Stimulated activated memory B cell treated with anti-CD40 and anti-IgM and Interleukin-4, amounts not matched to agents 10 μg/mL and 1 μg/mL and 100 μg/mL, for 72 hours (primary cell): ENCODE measurements around the gene SPSB4.
A peak's percentile ranks its signal among the peaks of the same experiment; 100 is the strongest.

Experiments
- ATAC-seq: fragments of 150-1000 bp; cut with Tn5 transposase; 2 replicates; pipeline ENCODE4 v1.10.0; 2021
- H3K27ac Mint-ChIP-seq: one replicate; pipeline ENCODE4 v1.8.0; 2022; ENCODE audit warnings: mild to moderate bottlenecking, mixed read lengths
- H3K27me3 Mint-ChIP-seq: one replicate; pipeline ENCODE4 v1.8.0; 2022; ENCODE audit warnings: mixed read lengths
- H3K36me3 Mint-ChIP-seq: one replicate; pipeline ENCODE4 v1.8.0; 2022; ENCODE audit warnings: mixed read lengths
- H3K4me1 Mint-ChIP-seq: one replicate; pipeline ENCODE4 v1.8.0; 2022; ENCODE audit warnings: mixed read lengths
- H3K4me3 Mint-ChIP-seq: one replicate; pipeline ENCODE4 v1.8.0; 2022; ENCODE audit warnings: mild to moderate bottlenecking, moderate library complexity, mixed read lengths
- H3K9me3 Mint-ChIP-seq: one replicate; pipeline ENCODE4 v1.8.0; 2022; ENCODE audit warnings: mixed read lengths

Gene SPSB4

GRCh38 chr3:141064255-141064926 is 13.2 kb downstream of the SPSB4 start:
- H3K27ac Mint-ChIP-seq: no peak overlapping the region
- H3K27me3 Mint-ChIP-seq: peaks cover 8% of the 10 kb centered on the region
- no peak for ATAC-seq
- no peaks in the 10 kb centered on the region for H3K4me1 Mint-ChIP-seq
- no peaks in the 10 kb centered on the region for H3K36me3 Mint-ChIP-seq
- no peaks in the 10 kb centered on the region for H3K9me3 Mint-ChIP-seq
- H3K4me3 Mint-ChIP-seq: no peak overlapping the region

GRCh38 chr3:141065258-141065657 is 14.1 kb downstream of the SPSB4 start:
- no peaks in the 10 kb centered on the region for H3K36me3 Mint-ChIP-seq
- ATAC-seq: no peak
- H3K4me1 Mint-ChIP-seq: no peaks in the 10 kb centered on the region
- H3K27me3 Mint-ChIP-seq: peaks cover 8% of the 10 kb centered on the region
- H3K27ac Mint-ChIP-seq: no peak overlapping the region
- H3K9me3 Mint-ChIP-seq: no peaks in the 10 kb centered on the region
- H3K4me3 Mint-ChIP-seq: no peak overlapping the region

- no peak overlapping the region for H3K27ac Mint-ChIP-seq
- H3K27me3 Mint-ChIP-seq: peaks cover 8% of the 10 kb centered on the region
- ATAC-seq: peak; percentile 20
- H3K4me1 Mint-ChIP-seq: no peaks in the 10 kb centered on the region
- no peaks in the 10 kb centered on the region for H3K36me3 Mint-ChIP-seq
- H3K9me3 Mint-ChIP-seq: no peaks in the 10 kb centered on the region
- no peak overlapping the region for H3K4me3 Mint-ChIP-seq
Measured at GRCh38 chr3:141065841-141066805, 15.0 kb downstream of the SPSB4 start.

GRCh38 chr3:141067206-141067974 is 16.2 kb downstream of the SPSB4 start:
- no peak overlapping the region for H3K27ac Mint-ChIP-seq
- no peak for ATAC-seq
- H3K4me3 Mint-ChIP-seq: no peak overlapping the region
- no peaks in the 10 kb centered on the region for H3K9me3 Mint-ChIP-seq
- peaks cover 8% of the 10 kb centered on the region for H3K27me3 Mint-ChIP-seq
- H3K4me1 Mint-ChIP-seq: no peaks in the 10 kb centered on the region
- no peaks in the 10 kb centered on the region for H3K36me3 Mint-ChIP-seq

- no peaks in the 10 kb centered on the region for H3K27me3 Mint-ChIP-seq
- no peaks in the 10 kb centered on the region for H3K4me1 Mint-ChIP-seq
- H3K36me3 Mint-ChIP-seq: no peaks in the 10 kb centered on the region
- no peaks in the 10 kb centered on the region for H3K9me3 Mint-ChIP-seq
- no peak for ATAC-seq
- no peak overlapping the region for H3K4me3 Mint-ChIP-seq
- H3K27ac Mint-ChIP-seq: no peak overlapping the region
Measured at GRCh38 chr3:141070229-141070628, 19.1 kb downstream of the SPSB4 start.

- no peak overlapping the region for H3K27ac Mint-ChIP-seq
- no peaks in the 10 kb centered on the region for H3K27me3 Mint-ChIP-seq
- H3K4me3 Mint-ChIP-seq: no peak overlapping the region
- no peak for ATAC-seq
- no peaks in the 10 kb centered on the region for H3K36me3 Mint-ChIP-seq
- H3K4me1 Mint-ChIP-seq: no peaks in the 10 kb centered on the region
- H3K9me3 Mint-ChIP-seq: no peaks in the 10 kb centered on the region
Measured at GRCh38 chr3:141070727-141071357, 19.7 kb downstream of the SPSB4 start.

- Mint-ChIP-seq H3K4me3 (no peak overlapping the region), H3K4me1 (peaks cover 4% of the 10 kb centered on the region), H3K27me3 (no peaks in the 10 kb centered on the region), H3K36me3 (no peaks in the 10 kb centered on the region), H3K27ac (no peak overlapping the region), H3K9me3 (no peaks in the 10 kb centered on the region)
- ATAC-seq: no peak
Measured at GRCh38 chr3:141071681-141072260, 20.6 kb downstream of the SPSB4 start.

GRCh38 chr3:141072950-141073349 is 21.8 kb downstream of the SPSB4 start:
- no peak for ATAC-seq
- Mint-ChIP-seq H3K4me1 (peaks cover 13% of the 10 kb centered on the region), H3K27ac (no peak overlapping the region), H3K9me3 (no peaks in the 10 kb centered on the region), H3K4me3 (no peak overlapping the region), H3K27me3 (peaks cover 9% of the 10 kb centered on the region), H3K36me3 (no peaks in the 10 kb centered on the region)

GRCh38 chr3:141073580-141073979 is 22.4 kb downstream of the SPSB4 start:
- Mint-ChIP-seq H3K36me3 (no peaks in the 10 kb centered on the region), H3K4me1 (peaks cover 13% of the 10 kb centered on the region), H3K9me3 (no peaks in the 10 kb centered on the region), H3K27me3 (peaks cover 11% of the 10 kb centered on the region), H3K4me3 (no peak overlapping the region), H3K27ac (no peak overlapping the region)
- ATAC-seq: no peak

GRCh38 chr3:141074529-141074928 is 23.4 kb downstream of the SPSB4 start:
- Mint-ChIP-seq H3K4me3 (no peak overlapping the region), H3K9me3 (no peaks in the 10 kb centered on the region)
- no peak for ATAC-seq

GRCh38 chr3:141076036-141076773 is 25.1 kb downstream of the SPSB4 start:
- H3K27ac Mint-ChIP-seq: peak overlapping the region; percentile 21
- ATAC-seq: no peak

More at GRCh38 chr3:141074529-141074928, 23.4 kb downstream of the SPSB4 start:
- no peaks in the 10 kb centered on the region for H3K36me3 Mint-ChIP-seq
- H3K27me3 Mint-ChIP-seq: peaks cover 17% of the 10 kb centered on the region
- H3K4me1 Mint-ChIP-seq: peaks cover 13% of the 10 kb centered on the region
- no peak overlapping the region for H3K27ac Mint-ChIP-seq

GRCh38 chr3:141076797-141077571 is 25.8 kb downstream of the SPSB4 start:
- Mint-ChIP-seq H3K36me3 (no peaks in the 10 kb centered on the region), H3K4me1 (peaks cover 13% of the 10 kb centered on the region), H3K27ac (peak overlapping the region; percentile 21), H3K9me3 (no peaks in the 10 kb centered on the region), H3K27me3 (peaks cover 22% of the 10 kb centered on the region), H3K4me3 (peak overlapping the region; percentile 17)
- peak; percentile 37 for ATAC-seq

More at GRCh38 chr3:141076036-141076773, 25.1 kb downstream of the SPSB4 start:
- H3K9me3 Mint-ChIP-seq: no peaks in the 10 kb centered on the region
- peaks cover 22% of the 10 kb centered on the region for H3K27me3 Mint-ChIP-seq
- peaks cover 13% of the 10 kb centered on the region for H3K4me1 Mint-ChIP-seq
- no peaks in the 10 kb centered on the region for H3K36me3 Mint-ChIP-seq
- no peak overlapping the region for H3K4me3 Mint-ChIP-seq

- H3K9me3 Mint-ChIP-seq: no peaks in the 10 kb centered on the region
- no peaks in the 10 kb centered on the region for H3K36me3 Mint-ChIP-seq
- H3K27me3 Mint-ChIP-seq: peaks cover 22% of the 10 kb centered on the region
- peak overlapping the region; percentile 17 for H3K4me3 Mint-ChIP-seq
- H3K4me1 Mint-ChIP-seq: peaks cover 13% of the 10 kb centered on the region
- ATAC-seq: no peak
- no peak overlapping the region for H3K27ac Mint-ChIP-seq
Measured at GRCh38 chr3:141077631-141078030, 26.5 kb downstream of the SPSB4 start.
